Measurements from ENCODE around the gene ITFG1. TPM values are rescaled to one million over a fixed set of nuclear protein-coding genes. Genes with fewer than 3 reads are reported as not detected.

Gene ITFG1
- total and polyA plus RNA-seq, 9 of the 15 experiments (the other 6 are each of a cell fraction or from before 2014, with no cell fraction given) = 17.1 to 83.5 (median 35.8) TPM

DNA sequence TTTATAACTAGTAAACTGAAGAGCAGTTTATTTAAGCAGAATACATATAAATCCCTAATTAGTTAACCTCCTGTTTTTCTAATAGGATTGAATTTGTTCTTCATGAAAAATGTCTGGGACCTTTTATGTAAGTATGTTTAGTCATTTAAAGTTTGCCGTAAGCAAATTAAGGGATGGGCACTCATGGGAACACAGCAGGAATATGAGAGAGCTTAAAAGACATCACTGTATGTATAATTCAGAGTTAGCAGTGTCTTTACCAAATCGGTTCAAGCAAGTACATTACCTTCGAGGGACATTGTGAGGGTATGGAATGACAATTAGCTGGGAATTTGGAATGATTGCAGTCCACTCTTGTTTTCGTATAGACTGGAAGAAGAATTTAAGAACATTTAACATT is 299.4 kb downstream of the ITFG1 start:
- H3K79me2 ChIP-seq (ENCODE audit: control insufficient read depth, insufficient read depth, low read length) = no peaks in the 10 kb centered on the region
- H3K9ac ChIP-seq (ENCODE audit: insufficient read depth in 1 of 2, low read depth in 2 of 2, low read length in 2 of 2) = no peak overlapping the region
- ChIA-PET POLR2A (interaction anchor here (1.2 to 1.4 kb wide), 2 partner anchors 15 to 20 kb away, joined by 3 read pairs; no protein-coding TSS in a partner anchor), CTCF (ENCODE audit: low intra/inter-chr PET ratio) (interaction anchor here (1.3 to 1.5 kb wide), 2 partner anchors 142 to 213 kb away, joined by 3 to 7 read pairs; no protein-coding TSS in a partner anchor)
- ATAC-seq = no peak
- no peaks in the 10 kb centered on the region for H3K9me3 ChIP-seq (replicated peaks; ENCODE audit: control insufficient read depth, insufficient read depth, low read depth, low read length)
- H3K36me3 ChIP-seq (ENCODE audit: control insufficient read depth, insufficient read depth, low read length) = peaks cover 30% of the 10 kb centered on the region
- H3K27me3 ChIP-seq (ENCODE audit: control insufficient read depth in 2 of 2, insufficient read depth in 2 of 2, low read length in 2 of 2) = no peaks in the 10 kb centered on the region
- WGBS (ENCODE audit: insufficient coverage, low coverage, missing lambda C conversion rate) = 92% methylated on average over 4 of the region's 4 CpGs
- no peak for FAIRE-seq
- H3K27ac ChIP-seq (ENCODE audit: extremely low read depth, low read depth, low read length) = no peak overlapping the region
- H3K4me3 ChIP-seq = no peak overlapping the region
- no peak for DNase-seq (ENCODE audit: extremely low read depth in 1 of 4, low spot score in 3 of 4)
- H4K20me1 ChIP-seq (replicated peaks; ENCODE audit: control insufficient read depth, insufficient read depth, low read length) = no peaks in the 10 kb centered on the region
- no peak overlapping the region for H2AFZ ChIP-seq (ENCODE audit: low read depth, low read length)
- no peaks in the 10 kb centered on the region for H3K9me1 ChIP-seq (ENCODE audit: control insufficient read depth, insufficient read depth, low read length)
- BruUV-seq (replicated peaks) = no TSS peak
- intact Hi-C loops (cut with micrococcal nuclease) (no loop called here), in situ Hi-C loops (cut with MboI) (no loop called here)
- no peaks in the 10 kb centered on the region for H3K4me1 ChIP-seq (replicated peaks in 1 of 2; ENCODE audit: control insufficient read depth in 2 of 2, insufficient read depth in 2 of 2, low read length in 2 of 2)
- H3K4me2 ChIP-seq (ENCODE audit: insufficient read depth, low read length) = no peak overlapping the region
- TF ChIP-seq PHB2 (IDR thresholded peaks at IDR 0.05; ENCODE audit: low read depth) (no peak), HMG20B (CRISPR knock-in tag; IDR thresholded peaks at IDR 0.05) (no peak), POLR3A (IDR thresholded peaks at IDR 0.05; ENCODE audit: borderline replicate concordance, extremely low read depth, insufficient read depth, insufficient read length) (no peak), KLF16 (IDR thresholded peaks at IDR 0.05) (no peak), RBM25 (IDR thresholded peaks at IDR 0.05; ENCODE audit: low read depth, low read length, severe bottlenecking) (no peak), NONO (IDR thresholded peaks at IDR 0.05; ENCODE audit: low read depth in 2 of 2, low read length in 1 of 2) (no peak), ZKSCAN1 (IDR thresholded peaks at IDR 0.05; ENCODE audit: low read depth, low read length) (no peak), EP300 (IDR thresholded peaks at IDR 0.05; ENCODE audit: low read length) (no peak), ZBTB7A (IDR thresholded peaks at IDR 0.05; ENCODE audit: borderline replicate concordance, control insufficient read depth, low read depth, low read length) (no peak), POLR2AphosphoS5 (IDR thresholded peaks at IDR 0.05; ENCODE audit: control insufficient read depth, insufficient read depth, low read depth, low read length) (no peak), HDAC8 (tag; IDR thresholded peaks at IDR 0.05) (no peak), SNIP1 (IDR thresholded peaks at IDR 0.05; ENCODE audit: low read depth) (no peak)
- TF ChIP-seq, protein P1, sequence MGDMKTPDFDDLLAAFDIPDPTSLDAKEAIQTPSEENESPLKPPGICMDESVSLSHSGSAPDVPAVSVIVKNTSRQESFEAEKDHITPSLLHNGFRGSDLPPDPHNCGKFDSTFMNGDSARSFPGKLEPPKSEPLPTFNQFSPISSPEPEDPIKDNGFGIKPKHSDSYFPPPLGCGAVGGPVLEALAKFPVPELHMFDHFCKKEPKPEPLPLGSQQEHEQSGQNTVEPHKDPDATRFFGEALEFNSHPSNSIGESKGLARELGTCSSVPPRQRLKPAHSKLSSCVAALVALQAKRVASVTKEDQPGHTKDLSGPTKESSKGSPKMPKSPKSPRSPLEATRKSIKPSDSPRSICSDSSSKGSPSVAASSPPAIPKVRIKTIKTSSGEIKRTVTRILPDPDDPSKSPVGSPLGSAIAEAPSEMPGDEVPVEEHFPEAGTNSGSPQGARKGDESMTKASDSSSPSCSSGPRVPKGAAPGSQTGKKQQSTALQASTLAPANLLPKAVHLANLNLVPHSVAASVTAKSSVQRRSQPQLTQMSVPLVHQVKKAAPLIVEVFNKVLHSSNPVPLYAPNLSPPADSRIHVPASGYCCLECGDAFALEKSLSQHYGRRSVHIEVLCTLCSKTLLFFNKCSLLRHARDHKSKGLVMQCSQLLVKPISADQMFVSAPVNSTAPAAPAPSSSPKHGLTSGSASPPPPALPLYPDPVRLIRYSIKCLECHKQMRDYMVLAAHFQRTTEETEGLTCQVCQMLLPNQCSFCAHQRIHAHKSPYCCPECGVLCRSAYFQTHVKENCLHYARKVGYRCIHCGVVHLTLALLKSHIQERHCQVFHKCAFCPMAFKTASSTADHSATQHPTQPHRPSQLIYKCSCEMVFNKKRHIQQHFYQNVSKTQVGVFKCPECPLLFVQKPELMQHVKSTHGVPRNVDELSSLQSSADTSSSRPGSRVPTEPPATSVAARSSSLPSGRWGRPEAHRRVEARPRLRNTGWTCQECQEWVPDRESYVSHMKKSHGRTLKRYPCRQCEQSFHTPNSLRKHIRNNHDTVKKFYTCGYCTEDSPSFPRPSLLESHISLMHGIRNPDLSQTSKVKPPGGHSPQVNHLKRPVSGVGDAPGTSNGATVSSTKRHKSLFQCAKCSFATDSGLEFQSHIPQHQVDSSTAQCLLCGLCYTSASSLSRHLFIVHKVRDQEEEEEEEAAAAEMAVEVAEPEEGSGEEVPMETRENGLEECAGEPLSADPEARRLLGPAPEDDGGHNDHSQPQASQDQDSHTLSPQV (IDR thresholded peaks at IDR 0.05) = no peak
